Body of pancreas (tissue), 4 donors: ENCODE data around the gene APPL2.

Source experiments
- POLR2A ChIP-seq, 3 donors: fragments of 450-650 bp; IDR thresholded peaks; one replicate each; pipeline ENCODE4 v1.6.1; 2016; ENCODE audit warnings: antibody characterized with exemption in 3 of 3, mild to moderate bottlenecking in 2 of 3
- TF ChIP-seq, protein P1 (sequence below), 7 experiments: fragments of 450-650 bp in 4 of 7; fragments of 200-600 bp in 3 of 7; sonication (generic) in 3 of 7; IDR thresholded peaks; one replicate each; pipeline ENCODE4 v1.5.1; 2016 to 2019; ENCODE audit warnings: antibody characterized with exemption in 7 of 7

DNA sequence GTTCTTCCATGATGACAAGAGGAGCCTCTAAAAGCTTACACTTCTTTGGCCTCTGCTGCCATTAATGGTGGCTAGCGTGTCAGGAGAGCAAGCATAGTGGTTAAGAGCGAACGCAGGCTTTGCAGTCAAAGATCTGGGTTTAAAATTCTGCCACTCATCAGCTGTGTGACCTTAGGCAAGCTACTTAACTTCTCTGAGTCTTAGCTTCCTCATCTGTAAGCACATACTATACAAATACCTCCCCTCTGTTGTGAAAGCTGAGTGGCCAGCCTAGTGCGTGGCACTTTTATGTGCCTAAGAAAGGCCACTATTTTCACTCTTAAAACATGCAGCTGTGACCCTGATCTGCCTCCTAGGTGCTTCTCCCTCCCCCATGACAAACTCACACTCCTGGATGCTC lies 11.6 kb downstream of the APPL2 start:
- TF ChIP-seq, protein P1, sequence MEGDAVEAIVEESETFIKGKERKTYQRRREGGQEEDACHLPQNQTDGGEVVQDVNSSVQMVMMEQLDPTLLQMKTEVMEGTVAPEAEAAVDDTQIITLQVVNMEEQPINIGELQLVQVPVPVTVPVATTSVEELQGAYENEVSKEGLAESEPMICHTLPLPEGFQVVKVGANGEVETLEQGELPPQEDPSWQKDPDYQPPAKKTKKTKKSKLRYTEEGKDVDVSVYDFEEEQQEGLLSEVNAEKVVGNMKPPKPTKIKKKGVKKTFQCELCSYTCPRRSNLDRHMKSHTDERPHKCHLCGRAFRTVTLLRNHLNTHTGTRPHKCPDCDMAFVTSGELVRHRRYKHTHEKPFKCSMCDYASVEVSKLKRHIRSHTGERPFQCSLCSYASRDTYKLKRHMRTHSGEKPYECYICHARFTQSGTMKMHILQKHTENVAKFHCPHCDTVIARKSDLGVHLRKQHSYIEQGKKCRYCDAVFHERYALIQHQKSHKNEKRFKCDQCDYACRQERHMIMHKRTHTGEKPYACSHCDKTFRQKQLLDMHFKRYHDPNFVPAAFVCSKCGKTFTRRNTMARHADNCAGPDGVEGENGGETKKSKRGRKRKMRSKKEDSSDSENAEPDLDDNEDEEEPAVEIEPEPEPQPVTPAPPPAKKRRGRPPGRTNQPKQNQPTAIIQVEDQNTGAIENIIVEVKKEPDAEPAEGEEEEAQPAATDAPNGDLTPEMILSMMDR (IDR thresholded peaks at IDR 0.05) = no peak
- TF ChIP-seq POLR2A (IDR thresholded peaks at IDR 0.05) = no peak
